ENCODE data around the gene HBEGF. TPM values are rescaled to one million over a fixed set of nuclear protein-coding genes. Genes with fewer than 3 reads are reported as not detected.
A peak's percentile ranks its signal among the peaks of the same experiment; 100 is the strongest.

HBEGF gene
- total RNA-seq, 6 donors from 2014 or later: 10.5 to 65.0 (median 49.5) TPM

DNA sequence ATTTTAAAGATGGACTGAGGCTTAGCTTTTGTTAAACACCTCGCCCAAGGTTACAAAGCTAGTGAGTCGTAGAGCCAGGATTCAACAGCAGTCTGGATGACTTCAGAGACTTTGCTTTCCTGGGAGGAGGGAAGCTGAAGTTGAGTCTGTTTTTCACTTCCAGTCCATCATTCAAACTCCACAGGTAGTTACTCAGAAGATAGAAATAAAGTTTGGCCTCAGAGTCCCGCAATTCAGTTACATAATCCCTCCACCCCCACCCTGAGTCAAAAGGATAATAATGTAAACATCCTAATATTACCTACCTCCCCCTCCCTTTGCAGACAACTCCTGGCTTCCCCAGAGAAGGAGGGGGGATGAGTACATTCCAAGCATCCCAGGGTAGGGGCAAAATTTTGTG is 8.1 kb downstream of the HBEGF start:
- TF ChIP-seq POLR2A (IDR thresholded peaks at IDR 0.05): no peak
- no peak for TF ChIP-seq CTCF (IDR thresholded peaks at IDR 0.05)
- TF ChIP-seq EP300 (IDR thresholded peaks at IDR 0.05): no peak
- no peak for TF ChIP-seq POLR2AphosphoS5 (IDR thresholded peaks at IDR 0.05)
- Histone ChIP-seq H3K4me1 (peaks cover 26 to 53% (median 42%) of the 10 kb centered on the region in 4 donors), H3K36me3 (peaks cover 0 to 58% (median 22%) of the 10 kb centered on the region in 4 donors), H3K27ac (peak overlapping the region in 1 of 4 donors; percentile 46), H3K27me3 (no peaks in the 10 kb centered on the region), H3K9me3 (no peaks in the 10 kb centered on the region), H3K4me3 (no peak overlapping the region)
- 63 to 71% methylated on average over 3 of the region's 3 CpGs for WGBS, 2 donors
- DNase-seq (no peak), ATAC-seq (ENCODE audit: low FRiP score in 2 of 2) (no peak)

GRCh38 chr5:140337880-140338279 is 8.5 kb downstream of the HBEGF start:
- peaks cover 0 to 63% (median 24%) of the 10 kb centered on the region in 4 donors for H3K36me3 ChIP-seq
- H3K27me3 ChIP-seq: no peaks in the 10 kb centered on the region
- no peaks in the 10 kb centered on the region for H3K9me3 ChIP-seq
- peak overlapping the region in 1 of 4 donors; percentile 46 for H3K27ac ChIP-seq
- DNase-seq: no peak
- no peak for TF ChIP-seq EP300 (IDR thresholded peaks at IDR 0.05)
- no peak for TF ChIP-seq POLR2A (IDR thresholded peaks at IDR 0.05)
- TF ChIP-seq CTCF (IDR thresholded peaks at IDR 0.05): no peak
- TF ChIP-seq POLR2AphosphoS5 (IDR thresholded peaks at IDR 0.05): no peak
- H3K4me1 ChIP-seq: peaks cover 22 to 48% (median 37%) of the 10 kb centered on the region in 4 donors
- ATAC-seq (ENCODE audit: low FRiP score in 2 of 2): no peak
- 89 to 100% methylated on average over 1 of the region's 1 CpG for WGBS, 2 donors
- no peak overlapping the region for H3K4me3 ChIP-seq

DNA sequence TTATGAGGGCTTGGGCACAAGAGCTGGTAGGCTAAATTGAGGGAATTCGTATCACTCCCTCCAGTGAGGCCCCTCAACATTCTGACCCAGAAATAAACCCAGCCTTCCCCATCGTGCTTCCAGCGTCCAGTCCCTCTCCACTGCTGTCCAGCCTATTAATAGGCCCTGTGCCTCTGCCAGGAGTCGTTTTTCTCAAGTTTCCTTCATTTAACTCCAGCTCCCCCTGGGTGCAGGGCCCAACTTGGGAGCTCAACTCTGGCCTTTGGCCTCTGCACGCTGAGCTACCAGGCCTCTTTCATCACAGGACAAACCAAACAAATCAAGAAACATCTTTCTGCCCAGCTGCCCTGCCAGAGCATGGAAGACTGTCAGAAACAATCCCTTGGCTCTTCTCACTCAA is 10.0 kb downstream of the HBEGF start:
- Histone ChIP-seq H3K4me3 (no peak overlapping the region), H3K27ac (peak overlapping the region; percentile 12 to 69 (median 35)), H3K9me3 (no peaks in the 10 kb centered on the region), H3K36me3 (peaks cover 0 to 57% (median 25%) of the 10 kb centered on the region in 4 donors), H3K4me1 (peaks cover 10 to 34% (median 23%) of the 10 kb centered on the region in 4 donors), H3K27me3 (no peaks in the 10 kb centered on the region)
- TF ChIP-seq POLR2AphosphoS5 (IDR thresholded peaks at IDR 0.05) (no peak), EP300 (IDR thresholded peaks at IDR 0.05) (no peak), CTCF (IDR thresholded peaks at IDR 0.05) (no peak), POLR2A (IDR thresholded peaks at IDR 0.05) (no peak)
- DNase-seq (no peak), ATAC-seq (ENCODE audit: low FRiP score in 2 of 2) (peak in 1 of 2 donors; percentile 34)
- WGBS, 2 donors: 52 to 61% methylated on average over 5 of the region's 5 CpGs

GRCh38 chr5:140331638-140332037 is 14.8 kb downstream of the HBEGF start:
- no peak for ATAC-seq (ENCODE audit: low FRiP score in 2 of 2)
- no peak for DNase-seq
- no peak overlapping the region for H3K4me3 ChIP-seq
- WGBS, 2 donors: 60 to 100% methylated on average over 1 of the region's 1 CpG
- H3K9me3 ChIP-seq: no peaks in the 10 kb centered on the region
- no peak for TF ChIP-seq CTCF (IDR thresholded peaks at IDR 0.05)
- TF ChIP-seq POLR2A (IDR thresholded peaks at IDR 0.05): no peak
- no peak for TF ChIP-seq POLR2AphosphoS5 (IDR thresholded peaks at IDR 0.05)
- no peak for TF ChIP-seq EP300 (IDR thresholded peaks at IDR 0.05)
- H3K4me1 ChIP-seq: peaks cover 9 to 23% (median 13%) of the 10 kb centered on the region in 4 donors
- no peak overlapping the region for H3K27ac ChIP-seq
- no peaks in the 10 kb centered on the region for H3K27me3 ChIP-seq
- H3K36me3 ChIP-seq: peaks cover 0 to 35% (median 24%) of the 10 kb centered on the region in 4 donors
